ENCODE measurements around the gene CDKN1B. TPM values are rescaled to one million over a fixed set of nuclear protein-coding genes. Genes with fewer than 3 reads are reported as not detected.

CDKN1B gene
- total and polyA plus RNA-seq, 2 donors (not counting 3 experiments of a cell fraction or from before 2014, with no cell fraction given): 12.7 to 40.8 TPM

- no peak overlapping the region for H3K4me3 ChIP-seq (replicated peaks in 1 of 3; ENCODE audit: insufficient read depth in 1 of 3, low read depth in 1 of 3, low read length in 3 of 3)
- H2AFZ ChIP-seq (ENCODE audit: low read depth, low read length): no peak overlapping the region
- ChIA-PET POLR2A (no interaction called here), CTCF (interaction anchor here (1.9 to 4.5 kb wide), 2 partner anchors 11 to 12 kb away, joined by 8 to 159 read pairs; no protein-coding TSS in a partner anchor)
- no peaks in the 10 kb centered on the region for H3K9me1 ChIP-seq (replicated peaks; ENCODE audit: control insufficient read depth, extremely low read depth, insufficient read depth, low read length)
- no TSS peak for BruUV-seq (replicated peaks)
- peaks cover 0 to 3% of the 10 kb centered on the region in 2 experiments for H3K36me3 ChIP-seq (ENCODE audit: control insufficient read depth in 2 of 2, extremely low read depth in 1 of 2, insufficient read depth in 2 of 2, low read length in 2 of 2)
- DNase-seq (ENCODE audit: low read depth, low spot score) (no peak), FAIRE-seq (no peak)
- dilution Hi-C loops (cut with MboI; ENCODE audit: extremely low pct_ligation_motif_present, low sequenced_read_pairs) (no loop called here), intact Hi-C loops (cut with micrococcal nuclease) (no loop called here)
- H3K9ac ChIP-seq (replicated peaks; ENCODE audit: extremely low read depth, insufficient read depth, low read length): no peak overlapping the region
- TF ChIP-seq POLR2AphosphoS5 (IDR thresholded peaks at IDR 0.05; ENCODE audit: insufficient read depth, low read depth, low read length) (no peak), POLR2A (IDR thresholded peaks at IDR 0.05; ENCODE audit: low read depth, low read length) (no peak), GATA2 (IDR thresholded peaks at IDR 0.05; ENCODE audit: insufficient read depth, insufficient read length, low read depth, low read length) (no peak), EZH2 (IDR thresholded peaks at IDR 0.05; ENCODE audit: borderline replicate concordance, low read depth, low read length, severe bottlenecking) (no peak), MYC (IDR thresholded peaks at IDR 0.05; ENCODE audit: low read depth, low read length) (no peak), JUN (IDR thresholded peaks at IDR 0.05; ENCODE audit: borderline replicate concordance, insufficient read depth, insufficient read length, low read depth) (no peak), FOS (IDR thresholded peaks at IDR 0.05; ENCODE audit: borderline replicate concordance, insufficient read depth, low read length) (no peak)
- TF ChIP-seq, protein P1, sequence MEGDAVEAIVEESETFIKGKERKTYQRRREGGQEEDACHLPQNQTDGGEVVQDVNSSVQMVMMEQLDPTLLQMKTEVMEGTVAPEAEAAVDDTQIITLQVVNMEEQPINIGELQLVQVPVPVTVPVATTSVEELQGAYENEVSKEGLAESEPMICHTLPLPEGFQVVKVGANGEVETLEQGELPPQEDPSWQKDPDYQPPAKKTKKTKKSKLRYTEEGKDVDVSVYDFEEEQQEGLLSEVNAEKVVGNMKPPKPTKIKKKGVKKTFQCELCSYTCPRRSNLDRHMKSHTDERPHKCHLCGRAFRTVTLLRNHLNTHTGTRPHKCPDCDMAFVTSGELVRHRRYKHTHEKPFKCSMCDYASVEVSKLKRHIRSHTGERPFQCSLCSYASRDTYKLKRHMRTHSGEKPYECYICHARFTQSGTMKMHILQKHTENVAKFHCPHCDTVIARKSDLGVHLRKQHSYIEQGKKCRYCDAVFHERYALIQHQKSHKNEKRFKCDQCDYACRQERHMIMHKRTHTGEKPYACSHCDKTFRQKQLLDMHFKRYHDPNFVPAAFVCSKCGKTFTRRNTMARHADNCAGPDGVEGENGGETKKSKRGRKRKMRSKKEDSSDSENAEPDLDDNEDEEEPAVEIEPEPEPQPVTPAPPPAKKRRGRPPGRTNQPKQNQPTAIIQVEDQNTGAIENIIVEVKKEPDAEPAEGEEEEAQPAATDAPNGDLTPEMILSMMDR (IDR thresholded peaks at IDR 0.05; ENCODE audit: extremely low read depth in 1 of 2, insufficient read depth in 1 of 2, low read depth in 1 of 2, low read length in 2 of 2): no peak
- H3K79me2 ChIP-seq (ENCODE audit: control insufficient read depth, insufficient read depth, low read length): peaks cover 22% of the 10 kb centered on the region
- no peak overlapping the region for H3K27ac ChIP-seq (ENCODE audit: insufficient read depth, low read depth, low read length)
- H4K20me1 ChIP-seq (replicated peaks; ENCODE audit: control insufficient read depth, extremely low read depth, insufficient read depth, low read length): no peaks in the 10 kb centered on the region
- H3K4me1 ChIP-seq (ENCODE audit: control insufficient read depth, extremely low read depth, insufficient read depth, low read length): peaks cover 10% of the 10 kb centered on the region
- H3K9me3 ChIP-seq (replicated peaks; ENCODE audit: control insufficient read depth, insufficient read depth, low read length): no peaks in the 10 kb centered on the region
- no peaks in the 10 kb centered on the region for H3K27me3 ChIP-seq (ENCODE audit: control insufficient read depth in 2 of 2, insufficient read depth in 2 of 2, low read length in 2 of 2)
- H3K4me2 ChIP-seq (ENCODE audit: insufficient read depth, low read length): no peak overlapping the region
These were observed 16.9 kb downstream of the CDKN1B start for GRCh38 chr12:12734054-12734453.

Data from endothelial cell of umbilical vein (primary cell).